NCI-H446 (cell line): ENCODE data around the gene TMEM62.
"Not testable (repeated sequence)": the region's sequence is repeated elsewhere in the genome, so short reads cannot be mapped to it uniquely, and the experiment has no call there.

ENCODE experiments used
- DNase-seq, 2 experiments: peaks; one replicate each; lab custom pipeline; 2025; lab: John Stamatoyannopoulos, UW

The TMEM62 gene

GRCh38 chr15:43177147-43177546 lies 43.8 kb downstream of the TMEM62 start:
- DNase-seq = not testable (repeated sequence)

GRCh38 chr15:43183270-43183669 lies 49.9 kb downstream of the TMEM62 start:
- no peak for DNase-seq

GRCh38 chr15:43184407-43185124 lies 51.2 kb downstream of the TMEM62 start:
- DNase-seq = no peak

GRCh38 chr15:43185157-43186002 lies 52.0 kb downstream of the TMEM62 start, which contains the start of gene CCNDBP1:
TSS of gene CCNDBP1 (plus strand) at chr15:43185403. CDS start at chr15:43185499, 96 bp downstream.
- peak in 1 of 2 experiments; percentile 67 for DNase-seq

- DNase-seq = no peak
Measured at GRCh38 chr15:43186003-43186353, 52.6 kb downstream of the TMEM62 start.

GRCh38 chr15:43187544-43188155 lies 54.3 kb downstream of the TMEM62 start:
- peak; percentile 8 to 56 for DNase-seq

GRCh38 chr15:43189296-43189695 lies 55.9 kb downstream of the TMEM62 start:
- DNase-seq = no peak

- DNase-seq = no peak
Measured at GRCh38 chr15:43190178-43190577, 56.8 kb downstream of the TMEM62 start.

- DNase-seq = no peak
Measured at GRCh38 chr15:43193710-43194109, 60.3 kb downstream of the TMEM62 start.

- DNase-seq = no peak
Measured at GRCh38 chr15:43194795-43195194, 61.4 kb downstream of the TMEM62 start.

- no peak for DNase-seq
Measured at GRCh38 chr15:43196760-43197548, 63.6 kb downstream of the TMEM62 start.

GRCh38 chr15:43197773-43198172 lies 64.4 kb downstream of the TMEM62 start:
- not testable (repeated sequence) for DNase-seq

GRCh38 chr15:43198556-43198955 lies 65.2 kb downstream of the TMEM62 start:
- DNase-seq = not testable (repeated sequence)

GRCh38 chr15:43198992-43199391 lies 65.6 kb downstream of the TMEM62 start:
- no peak for DNase-seq

- DNase-seq = no peak
Measured at GRCh38 chr15:43199945-43200488, 66.6 kb downstream of the TMEM62 start.

GRCh38 chr15:43204016-43204901 lies 70.9 kb downstream of the TMEM62 start:
- DNase-seq = peak in 1 of 2 experiments; percentile 31

- no peak for DNase-seq
Measured at GRCh38 chr15:43206054-43206453, 72.7 kb downstream of the TMEM62 start.

GRCh38 chr15:43207024-43207423 lies 73.6 kb downstream of the TMEM62 start:
- no peak for DNase-seq

- DNase-seq = no peak
Measured at GRCh38 chr15:43208052-43209002, 74.9 kb downstream of the TMEM62 start.
